ENCODE results near the gene DYNLT5.
"Not testable (repeated sequence)": the region's sequence is repeated elsewhere in the genome, so short reads cannot be mapped to it uniquely, and the experiment has no call there.

The DYNLT5 gene

GRCh38 chr1:66777831-66778230, 25.6 kb downstream of the DYNLT5 start:
- TF ChIP-seq CTCF (IDR thresholded peaks at IDR 0.05; ENCODE audit: borderline replicate concordance, control extremely low read depth, extremely low read depth, insufficient read depth, missing control alignments) = no peak
- DNase-seq (ENCODE audit: low spot score) = no peak
- in situ Hi-C loops (cut with MboI; ENCODE audit: low sequenced_read_pairs, unreplicated experiment) = loop anchor here (10.0 kb wide), 1 partner anchor 367 kb away; no protein-coding TSS in a partner anchor

- in situ Hi-C loops (cut with MboI; ENCODE audit: low sequenced_read_pairs, unreplicated experiment) = loop anchor here (10.0 kb wide), 1 partner anchor 367 kb away; no protein-coding TSS in a partner anchor
- TF ChIP-seq CTCF (IDR thresholded peaks at IDR 0.05; ENCODE audit: borderline replicate concordance, control extremely low read depth, extremely low read depth, insufficient read depth, missing control alignments) = no peak
- DNase-seq (ENCODE audit: low spot score) = no peak
Observed at GRCh38 chr1:66778266-66778665, 26.0 kb downstream of the DYNLT5 start.

GRCh38 chr1:66778969-66779368, 26.7 kb downstream of the DYNLT5 start:
- in situ Hi-C loops (cut with MboI; ENCODE audit: low sequenced_read_pairs, unreplicated experiment) = loop anchor here (10.0 kb wide), 1 partner anchor 366 kb away; no protein-coding TSS in a partner anchor
- no peak for TF ChIP-seq CTCF (IDR thresholded peaks at IDR 0.05; ENCODE audit: borderline replicate concordance, control extremely low read depth, extremely low read depth, insufficient read depth, missing control alignments)
- no peak for DNase-seq (ENCODE audit: low spot score)

GRCh38 chr1:66779475-66780078, 27.3 kb downstream of the DYNLT5 start:
- no peak for DNase-seq (ENCODE audit: low spot score)
- in situ Hi-C loops (cut with MboI; ENCODE audit: low sequenced_read_pairs, unreplicated experiment) = loop anchor here (10.0 kb wide), 1 partner anchor 365 kb away; no protein-coding TSS in a partner anchor
- no peak for TF ChIP-seq CTCF (IDR thresholded peaks at IDR 0.05; ENCODE audit: borderline replicate concordance, control extremely low read depth, extremely low read depth, insufficient read depth, missing control alignments)

GRCh38 chr1:66785800-66786199, 33.5 kb downstream of the DYNLT5 start:
- DNase-seq (ENCODE audit: low spot score); in situ Hi-C loops (cut with MboI; ENCODE audit: low sequenced_read_pairs, unreplicated experiment): not testable (repeated sequence)

GRCh38 chr1:66787641-66788040, 35.4 kb downstream of the DYNLT5 start:
- no peak for TF ChIP-seq CTCF (IDR thresholded peaks at IDR 0.05; ENCODE audit: borderline replicate concordance, control extremely low read depth, extremely low read depth, insufficient read depth, missing control alignments)
- in situ Hi-C loops (cut with MboI; ENCODE audit: low sequenced_read_pairs, unreplicated experiment) = no loop called here
- no peak for DNase-seq (ENCODE audit: low spot score)

- DNase-seq (ENCODE audit: low spot score) = peak; percentile 27
- no peak for TF ChIP-seq CTCF (IDR thresholded peaks at IDR 0.05; ENCODE audit: borderline replicate concordance, control extremely low read depth, extremely low read depth, insufficient read depth, missing control alignments)
- in situ Hi-C loops (cut with MboI; ENCODE audit: low sequenced_read_pairs, unreplicated experiment) = no loop called here
Observed at GRCh38 chr1:66788231-66788939, 36.1 kb downstream of the DYNLT5 start.

All from GM13976 (cell line).